GM10847 (cell line): ENCODE data around the gene DENND4A.

Experiments used
- POLR2A ChIP-seq: IDR thresholded peaks from 2 replicates; pipeline ENCODE4 v1.6.1; 2011; ENCODE audit not compliant: insufficient read length; ENCODE audit errors: extremely low read depth

Gene DENND4A

GRCh38 chr15:65792138-65792987 lies at the start of gene DENND4A:
Gene DENND4A, minus strand, starts transcription at chr15:65792293. Its CDS starts 35,843 bp downstream, at chr15:65756450.
- TF ChIP-seq POLR2A, result peak; percentile 49

GRCh38 chr15:65841121-65841930 lies 49.2 kb upstream of the DENND4A start:
- no peak for TF ChIP-seq POLR2A

- no peak for TF ChIP-seq POLR2A
Observed at GRCh38 chr15:65839985-65840384, 47.9 kb upstream of the DENND4A start.

GRCh38 chr15:65839354-65839901 lies 47.3 kb upstream of the DENND4A start:
- no peak for TF ChIP-seq POLR2A

GRCh38 chr15:65837301-65838294 lies 45.5 kb upstream of the DENND4A start:
- TF ChIP-seq POLR2A, result no peak

GRCh38 chr15:65836665-65837064 lies 44.6 kb upstream of the DENND4A start:
- TF ChIP-seq POLR2A, result no peak

GRCh38 chr15:65835447-65835846 lies 43.4 kb upstream of the DENND4A start:
- TF ChIP-seq POLR2A, result no peak

GRCh38 chr15:65834603-65835282 lies 42.6 kb upstream of the DENND4A start:
- no peak for TF ChIP-seq POLR2A

- TF ChIP-seq POLR2A, result no peak
Observed at GRCh38 chr15:65833501-65834205, 41.6 kb upstream of the DENND4A start.

- no peak for TF ChIP-seq POLR2A
Observed at GRCh38 chr15:65832549-65833364, 40.7 kb upstream of the DENND4A start.

GRCh38 chr15:65829130-65829764 lies 37.2 kb upstream of the DENND4A start:
- no peak for TF ChIP-seq POLR2A

GRCh38 chr15:65828585-65828984 lies 36.5 kb upstream of the DENND4A start:
- no peak for TF ChIP-seq POLR2A

- TF ChIP-seq POLR2A, result no peak
Observed at GRCh38 chr15:65827065-65827464, 35.0 kb upstream of the DENND4A start.
